Measurements from ENCODE around the gene P2RX3. TPM values are rescaled to one million over a fixed set of nuclear protein-coding genes. Genes with fewer than 3 reads are reported as not detected.

P2RX3 gene
- total and polyA plus RNA-seq, 10 of the 15 experiments (the other 5 are each of a cell fraction or from before 2014, with no cell fraction given): 0.05 to 0.12 TPM; not detected in 8

DNA sequence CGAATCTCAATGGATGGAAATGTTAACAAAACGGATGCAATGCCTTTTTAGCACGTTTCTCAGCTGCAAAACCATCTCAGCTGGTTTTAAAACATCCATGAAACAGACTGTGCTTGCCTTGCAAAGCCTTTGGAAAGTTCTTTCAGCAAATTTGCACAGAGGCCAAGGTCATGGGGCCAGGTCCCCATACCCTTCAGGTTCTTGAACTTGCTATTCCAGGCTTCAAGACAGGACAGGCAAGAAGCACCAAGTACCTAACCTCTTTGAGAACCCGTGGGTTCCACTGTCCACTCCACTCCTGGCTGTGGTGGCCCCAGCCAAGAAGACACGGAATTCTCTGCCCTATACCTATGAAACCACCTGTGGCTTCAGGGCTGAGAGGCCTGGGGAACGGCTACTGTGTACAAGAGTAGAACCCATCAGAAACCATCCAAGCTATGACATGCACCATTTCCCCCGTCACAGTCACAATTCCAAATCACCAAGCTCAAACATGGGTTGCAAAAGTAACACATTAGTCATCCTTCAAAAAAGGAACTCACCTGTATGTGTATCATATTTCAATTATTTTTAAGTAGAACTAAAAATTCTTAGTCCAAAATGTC, 30.4 kb upstream of the P2RX3 start:
- WGBS (ENCODE audit: insufficient coverage, insufficient replicate concordance, low lambda C conversion rate, missing lambda C conversion rate): 46% methylated on average over 7 of the region's 7 CpGs
- ChIA-PET RAD21 (ENCODE audit: unreplicated experiment) (no interaction called here), SMC1A (ENCODE audit: uncharacterized antibody, unreplicated experiment) (interaction anchor here (0.9 kb wide), 1 partner anchor 18 kb away, joined by 5 read pairs; no protein-coding TSS in a partner anchor), POLR2A (no interaction called here), CTCF (interaction anchor here (1.8 kb wide), 1 partner anchor 31 kb away, joined by 5 read pairs; no protein-coding TSS in a partner anchor)
- in situ Hi-C loops (cut with MboI): no loop called here
- Histone ChIP-seq H3K4me1 (ENCODE audit: control insufficient read depth, insufficient read depth, low read length) (peaks cover 5% of the 10 kb centered on the region), H3K27me3 (replicated peaks in 1 of 2; ENCODE audit: control insufficient read depth in 2 of 2, insufficient read depth in 2 of 2, low read length in 1 of 2) (no peaks in the 10 kb centered on the region), H3K36me3 (ENCODE audit: control insufficient read depth in 2 of 2, insufficient read depth in 2 of 2, low read length in 1 of 2) (no peaks in the 10 kb centered on the region; a peak in 1 of 4 replicates), H4K20me1 (ENCODE audit: control insufficient read depth, insufficient read depth) (no peaks in the 10 kb centered on the region), H3K79me2 (ENCODE audit: control insufficient read depth, insufficient read depth, low read length) (no peaks in the 10 kb centered on the region), H3K27ac (ENCODE audit: control insufficient read depth, insufficient read depth) (no peak overlapping the region), H2AFZ (ENCODE audit: control insufficient read depth, low read depth, low read length) (no peak overlapping the region), H3K4me2 (ENCODE audit: control insufficient read depth, insufficient read depth) (no peak overlapping the region), H3K4me3 (no peak overlapping the region), H3K9ac (ENCODE audit: control insufficient read depth, insufficient read depth, low read length) (no peak overlapping the region), H3K9me3 (replicated peaks; ENCODE audit: control insufficient read depth, insufficient read depth, low read length) (no peaks in the 10 kb centered on the region)
- FAIRE-seq: no peak
- intact Hi-C loops (cut with micrococcal nuclease; ENCODE audit: unreplicated experiment): no loop called here
- BruUV-seq (replicated peaks): no TSS peak
- ATAC-seq: no peak
- DNase-seq (ENCODE audit: low read depth, low spot score): no peak
- TF ChIP-seq ZNF274 (IDR thresholded peaks at IDR 0.05; ENCODE audit: insufficient read depth, insufficient read length) (no peak), RAD51 (IDR thresholded peaks at IDR 0.05) (no peak), MYC (IDR thresholded peaks at IDR 0.05; ENCODE audit: insufficient read depth, insufficient read length, insufficient replicate concordance, low read length, severe bottlenecking) (no peak), MTA2 (IDR thresholded peaks at IDR 0.05; ENCODE audit: low read depth) (no peak), RCOR1 (conservative IDR thresholded peaks at IDR 0.05; ENCODE audit: low read depth, low read length) (no peak), PAX5 (IDR thresholded peaks at IDR 0.05; ENCODE audit: borderline replicate concordance, low read depth, low read length) (no peak), RELA (IDR thresholded peaks at IDR 0.05; ENCODE audit: borderline replicate concordance, partially characterized antibody) (no peak), ZNF622 (IDR thresholded peaks at IDR 0.05) (no peak), CEBPB (IDR thresholded peaks at IDR 0.05; ENCODE audit: borderline replicate concordance in 1 of 2, low read depth in 2 of 2, low read length in 2 of 2) (no peak), DPF2 (IDR thresholded peaks at IDR 0.05) (no peak), SMAD5 (IDR thresholded peaks at IDR 0.05; ENCODE audit: low read depth) (no peak), POLR2AphosphoS5 (IDR thresholded peaks at IDR 0.05; ENCODE audit: low read length) (no peak)
- TF ChIP-seq, protein P1, sequence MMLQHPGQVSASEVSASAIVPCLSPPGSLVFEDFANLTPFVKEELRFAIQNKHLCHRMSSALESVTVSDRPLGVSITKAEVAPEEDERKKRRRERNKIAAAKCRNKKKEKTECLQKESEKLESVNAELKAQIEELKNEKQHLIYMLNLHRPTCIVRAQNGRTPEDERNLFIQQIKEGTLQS (IDR thresholded peaks at IDR 0.05; ENCODE audit: borderline replicate concordance, extremely low read depth, low read depth, low read length): no peak
- TF ChIP-seq, protein P2, sequence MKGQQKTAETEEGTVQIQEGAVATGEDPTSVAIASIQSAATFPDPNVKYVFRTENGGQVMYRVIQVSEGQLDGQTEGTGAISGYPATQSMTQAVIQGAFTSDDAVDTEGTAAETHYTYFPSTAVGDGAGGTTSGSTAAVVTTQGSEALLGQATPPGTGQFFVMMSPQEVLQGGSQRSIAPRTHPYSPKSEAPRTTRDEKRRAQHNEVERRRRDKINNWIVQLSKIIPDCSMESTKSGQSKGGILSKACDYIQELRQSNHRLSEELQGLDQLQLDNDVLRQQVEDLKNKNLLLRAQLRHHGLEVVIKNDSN (IDR thresholded peaks at IDR 0.05; ENCODE audit: borderline replicate concordance, extremely low read length, insufficient read depth, low read depth, low read length): no peak
- TF ChIP-seq, protein P3, sequence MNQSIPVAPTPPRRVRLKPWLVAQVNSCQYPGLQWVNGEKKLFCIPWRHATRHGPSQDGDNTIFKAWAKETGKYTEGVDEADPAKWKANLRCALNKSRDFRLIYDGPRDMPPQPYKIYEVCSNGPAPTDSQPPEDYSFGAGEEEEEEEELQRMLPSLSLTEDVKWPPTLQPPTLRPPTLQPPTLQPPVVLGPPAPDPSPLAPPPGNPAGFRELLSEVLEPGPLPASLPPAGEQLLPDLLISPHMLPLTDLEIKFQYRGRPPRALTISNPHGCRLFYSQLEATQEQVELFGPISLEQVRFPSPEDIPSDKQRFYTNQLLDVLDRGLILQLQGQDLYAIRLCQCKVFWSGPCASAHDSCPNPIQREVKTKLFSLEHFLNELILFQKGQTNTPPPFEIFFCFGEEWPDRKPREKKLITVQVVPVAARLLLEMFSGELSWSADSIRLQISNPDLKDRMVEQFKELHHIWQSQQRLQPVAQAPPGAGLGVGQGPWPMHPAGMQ (IDR thresholded peaks at IDR 0.05; ENCODE audit: borderline replicate concordance): no peak
- TF ChIP-seq, protein P4, sequence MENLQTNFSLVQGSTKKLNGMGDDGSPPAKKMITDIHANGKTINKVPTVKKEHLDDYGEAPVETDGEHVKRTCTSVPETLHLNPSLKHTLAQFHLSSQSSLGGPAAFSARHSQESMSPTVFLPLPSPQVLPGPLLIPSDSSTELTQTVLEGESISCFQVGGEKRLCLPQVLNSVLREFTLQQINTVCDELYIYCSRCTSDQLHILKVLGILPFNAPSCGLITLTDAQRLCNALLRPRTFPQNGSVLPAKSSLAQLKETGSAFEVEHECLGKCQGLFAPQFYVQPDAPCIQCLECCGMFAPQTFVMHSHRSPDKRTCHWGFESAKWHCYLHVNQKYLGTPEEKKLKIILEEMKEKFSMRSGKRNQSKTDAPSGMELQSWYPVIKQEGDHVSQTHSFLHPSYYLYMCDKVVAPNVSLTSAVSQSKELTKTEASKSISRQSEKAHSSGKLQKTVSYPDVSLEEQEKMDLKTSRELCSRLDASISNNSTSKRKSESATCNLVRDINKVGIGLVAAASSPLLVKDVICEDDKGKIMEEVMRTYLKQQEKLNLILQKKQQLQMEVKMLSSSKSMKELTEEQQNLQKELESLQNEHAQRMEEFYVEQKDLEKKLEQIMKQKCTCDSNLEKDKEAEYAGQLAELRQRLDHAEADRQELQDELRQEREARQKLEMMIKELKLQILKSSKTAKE (IDR thresholded peaks at IDR 0.05; ENCODE audit: low read depth, poor library complexity, severe bottlenecking): no peak
